ENCODE results near the gene FHIP2A.
A peak's percentile ranks its signal among the peaks of the same experiment; 100 is the strongest.
"Not testable (repeated sequence)": the region's sequence is repeated elsewhere in the genome, so short reads cannot be mapped to it uniquely, and the experiment has no call there.

FHIP2A gene

DNA sequence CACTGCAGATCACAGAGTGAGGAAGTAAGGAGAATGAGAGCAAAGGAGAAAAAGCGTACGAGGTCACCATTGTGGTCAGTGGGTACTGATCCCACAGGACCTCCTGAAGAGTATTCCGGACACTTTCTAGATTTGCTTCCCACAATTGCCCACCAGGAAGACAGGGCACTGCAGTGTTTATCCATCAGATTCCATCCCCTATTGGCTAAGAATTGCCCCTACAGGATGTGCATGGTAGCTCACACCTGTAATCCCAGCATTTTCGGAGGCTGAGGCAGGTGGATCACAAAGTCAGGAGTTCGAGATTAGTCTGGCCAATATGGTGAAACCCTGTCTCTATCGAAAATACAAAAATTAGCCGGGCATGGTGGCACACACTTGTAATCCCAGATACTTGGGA is 5.3 kb upstream of the FHIP2A start:
- DNase-seq (ENCODE audit: low read depth in 2 of 2) = no peak

GRCh38 chr10:114819322-114819721 is 2.3 kb upstream of the FHIP2A start:
- DNase-seq (ENCODE audit: low read depth in 2 of 2) = no peak

DNA sequence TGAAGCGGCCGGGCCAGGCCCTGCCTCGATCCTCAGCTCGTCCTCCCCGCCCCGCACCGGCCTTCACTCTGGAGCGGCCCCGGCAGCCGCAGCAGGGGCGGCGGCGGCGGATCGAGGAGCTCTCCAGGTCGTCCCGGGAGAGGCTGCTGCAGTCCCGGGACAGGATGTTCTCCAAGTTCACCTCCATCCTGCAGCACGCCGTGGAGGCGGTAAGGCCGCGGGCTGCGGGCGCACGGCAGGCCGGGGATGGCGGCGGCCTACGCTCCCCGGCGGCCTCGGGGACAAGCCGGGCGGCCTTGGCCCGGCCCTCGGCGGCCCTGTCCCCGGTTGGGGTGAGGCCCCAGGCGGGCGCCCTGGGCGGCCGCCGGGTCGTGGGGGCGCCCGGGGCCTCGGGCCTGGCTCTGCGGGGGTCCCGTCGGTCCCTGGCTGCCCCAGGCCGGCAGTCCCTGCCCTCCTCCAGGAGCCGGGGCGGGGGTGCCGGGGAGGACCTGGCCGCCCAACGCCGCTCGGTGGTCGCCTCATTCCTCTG is 399 bp downstream of the FHIP2A start:
- peak in 1 of 2 experiments; percentile 5 for DNase-seq (ENCODE audit: low read depth in 2 of 2)

DNA sequence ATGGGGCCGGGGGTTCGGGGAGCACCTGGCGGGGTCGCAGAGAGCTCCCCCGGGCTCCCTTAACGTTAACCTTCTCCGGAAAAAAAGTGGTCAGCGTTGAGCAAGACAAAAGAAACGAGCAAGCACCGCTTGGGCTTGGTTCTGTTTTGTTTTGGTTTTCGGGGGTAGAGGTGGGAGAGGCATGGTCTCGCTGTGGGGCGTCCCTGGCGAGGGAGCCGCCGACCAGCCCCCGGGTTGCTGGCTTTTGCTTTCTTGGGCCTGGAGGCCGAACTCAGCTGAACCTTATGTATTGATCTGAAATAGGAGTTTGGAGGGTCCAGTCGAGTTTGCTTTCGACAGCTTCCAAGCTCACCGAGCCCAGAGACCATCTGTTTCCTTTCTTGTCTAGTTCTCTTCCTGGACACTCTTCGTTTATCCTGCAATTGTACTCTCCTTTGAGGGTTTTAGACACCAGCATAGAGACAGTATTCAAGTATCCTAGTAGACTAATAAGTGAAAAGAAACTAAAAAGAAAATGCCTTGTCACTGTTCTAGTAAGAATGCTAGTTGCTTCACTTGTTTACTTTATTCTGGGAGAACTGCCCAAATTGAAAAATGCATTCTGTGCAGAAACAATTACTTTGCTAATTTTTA is 980 bp downstream of the FHIP2A start:
- peak; percentile 10 to 16 for DNase-seq (ENCODE audit: low read depth in 2 of 2)

- DNase-seq (ENCODE audit: low read depth in 2 of 2) = no peak
These were observed 1.5 kb downstream of the FHIP2A start for GRCh38 chr10:114823077-114823463.

- no peak for DNase-seq (ENCODE audit: low read depth in 2 of 2)
These were observed 2.8 kb downstream of the FHIP2A start for GRCh38 chr10:114824391-114824790.

DNA sequence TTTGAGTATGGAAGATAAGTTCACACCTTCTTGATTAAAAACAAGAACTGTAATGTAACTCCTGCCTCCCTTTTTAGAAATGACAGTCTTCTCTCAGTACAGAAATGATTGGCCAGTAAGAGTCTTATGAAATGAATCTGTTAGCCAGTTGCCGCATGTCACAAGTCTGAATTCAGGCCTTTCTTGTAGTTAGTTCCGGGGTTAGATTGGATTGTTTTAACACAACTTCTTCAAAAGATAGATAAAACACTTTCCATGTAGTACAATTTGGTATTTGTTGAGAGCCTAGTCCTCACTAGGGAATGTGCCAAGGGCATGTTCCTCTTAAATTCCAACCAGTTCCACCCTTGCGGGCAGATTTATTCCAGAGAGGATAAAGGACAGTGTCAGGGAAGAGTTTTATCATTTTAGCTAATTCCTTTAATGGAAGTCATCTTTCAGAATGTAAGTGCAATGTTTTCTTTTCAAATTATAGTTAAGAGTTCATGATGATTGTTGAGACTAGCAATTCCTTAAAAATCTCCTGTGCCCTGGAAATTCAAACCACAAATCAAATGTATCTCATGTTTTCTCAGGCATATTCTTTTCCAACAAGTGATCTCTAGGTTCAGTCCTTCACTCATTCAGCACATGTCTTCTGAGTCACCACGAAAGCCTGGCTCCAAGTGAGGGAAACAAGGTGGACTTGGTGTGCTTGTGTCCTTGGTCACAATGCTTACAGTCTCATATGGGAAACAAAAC is 4.1 kb downstream of the FHIP2A start:
- DNase-seq (ENCODE audit: low read depth in 2 of 2) = peak; percentile 36 to 40

- no peak for DNase-seq (ENCODE audit: low read depth in 2 of 2)
These were observed 7.8 kb downstream of the FHIP2A start for GRCh38 chr10:114829160-114829909.

DNA sequence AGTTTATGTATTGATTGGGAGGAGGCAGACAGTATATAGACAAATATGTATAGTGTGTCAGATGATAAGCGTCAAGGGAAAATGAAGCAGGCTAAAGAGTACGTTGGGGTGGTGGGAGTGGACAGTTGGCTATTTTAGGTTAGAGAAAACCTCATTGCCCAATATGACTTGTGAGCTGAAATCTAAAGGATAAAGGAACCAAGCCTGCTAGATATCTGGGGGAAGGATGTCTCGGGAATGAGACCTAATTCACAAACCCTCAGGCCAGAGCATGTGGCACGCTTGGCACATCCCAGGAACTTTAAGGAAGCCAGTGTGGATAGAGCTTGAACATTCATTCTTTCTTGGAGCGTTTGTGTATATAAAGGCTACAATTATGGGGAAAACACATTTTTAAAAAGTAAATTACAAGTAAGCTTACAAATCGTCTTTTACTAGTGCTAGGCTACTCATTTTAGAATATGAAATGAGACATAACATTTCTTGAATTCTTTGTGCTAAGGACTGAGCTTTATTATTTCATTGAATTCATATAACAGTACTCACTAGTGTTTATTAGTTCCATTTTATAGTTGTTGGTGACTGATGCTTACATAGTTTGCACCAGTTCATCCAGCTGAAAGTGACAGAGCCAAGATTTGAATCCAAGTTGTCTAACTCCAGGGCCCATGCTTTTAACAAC is 9.7 kb downstream of the FHIP2A start:
- DNase-seq (ENCODE audit: low read depth in 2 of 2) = no peak

DNA sequence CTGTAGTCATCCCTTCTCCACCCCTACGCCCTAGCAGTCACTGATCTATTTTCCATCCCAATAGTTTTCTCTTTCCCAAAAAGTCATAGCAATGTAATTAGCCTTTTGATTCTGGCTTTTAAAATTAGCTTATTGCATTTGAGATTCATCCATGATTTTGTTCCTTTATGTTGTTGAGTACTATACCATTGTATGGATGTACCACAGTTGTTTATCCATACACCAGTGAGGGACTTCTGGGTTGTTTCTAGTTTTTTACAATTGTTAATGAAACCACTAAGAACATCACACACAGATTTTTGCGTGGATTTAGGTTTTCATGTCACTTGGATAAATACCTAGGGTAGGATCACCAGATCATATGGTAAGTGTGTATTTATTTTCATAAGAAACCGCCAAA is 16.1 kb downstream of the FHIP2A start:
- DNase-seq (ENCODE audit: low read depth in 2 of 2) = no peak

- DNase-seq (ENCODE audit: low read depth in 2 of 2) = no peak
These were observed 18.3 kb downstream of the FHIP2A start for GRCh38 chr10:114839901-114840300.

DNA sequence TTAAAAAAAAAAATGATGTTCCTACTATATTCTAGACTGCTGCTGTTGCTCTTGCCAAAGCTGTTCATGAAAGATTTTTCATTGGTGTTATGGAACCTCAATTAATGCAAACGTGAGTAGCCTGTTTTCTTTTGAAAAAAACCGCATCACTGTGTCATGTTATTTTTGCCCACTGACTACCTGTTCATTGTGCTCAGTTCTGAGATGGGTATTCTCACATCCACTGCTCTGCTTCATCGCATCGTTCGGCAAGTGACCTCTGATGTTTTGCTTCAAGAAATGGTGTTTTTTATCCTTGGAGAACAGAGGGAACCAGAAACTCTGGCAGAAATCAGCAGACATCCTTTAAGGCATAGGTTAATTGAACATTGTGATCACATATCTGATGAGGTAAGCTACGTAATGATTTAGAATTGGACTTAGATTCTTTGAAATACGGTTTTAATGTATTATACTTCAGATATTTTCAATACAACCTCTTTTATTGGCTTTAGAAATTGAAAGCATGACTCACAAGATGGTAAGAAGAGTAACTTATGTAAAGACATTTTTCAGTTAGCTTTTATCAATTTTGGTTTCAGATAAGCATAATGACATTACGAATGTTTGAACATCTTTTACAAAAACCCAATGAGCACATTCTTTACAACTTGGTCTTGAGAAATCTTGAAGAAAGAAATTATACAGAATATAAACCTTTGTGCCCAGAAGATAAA is 24.6 kb downstream of the FHIP2A start:
- no peak for DNase-seq (ENCODE audit: low read depth in 2 of 2)

DNA sequence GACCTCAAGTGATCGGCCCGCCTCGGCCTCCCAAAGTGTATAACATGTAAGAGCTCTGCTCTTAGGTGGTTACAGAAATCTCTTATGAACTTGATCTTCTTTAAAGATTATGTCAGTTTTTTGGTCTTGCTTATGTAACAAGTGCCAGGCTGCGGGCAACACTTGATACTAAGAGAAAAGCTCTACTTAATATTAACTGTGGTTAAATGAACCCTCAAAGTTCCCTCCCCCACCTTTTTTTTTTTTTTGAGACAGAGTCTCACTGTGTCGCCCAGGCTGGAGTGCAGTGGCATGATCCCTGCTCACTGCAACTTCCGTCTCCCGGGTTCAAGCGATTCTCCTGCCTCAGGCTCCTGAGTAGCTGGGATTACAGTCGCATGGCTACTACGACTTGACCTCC is 25.9 kb downstream of the FHIP2A start:
- not testable (repeated sequence) for DNase-seq (ENCODE audit: low read depth in 2 of 2)

DNA sequence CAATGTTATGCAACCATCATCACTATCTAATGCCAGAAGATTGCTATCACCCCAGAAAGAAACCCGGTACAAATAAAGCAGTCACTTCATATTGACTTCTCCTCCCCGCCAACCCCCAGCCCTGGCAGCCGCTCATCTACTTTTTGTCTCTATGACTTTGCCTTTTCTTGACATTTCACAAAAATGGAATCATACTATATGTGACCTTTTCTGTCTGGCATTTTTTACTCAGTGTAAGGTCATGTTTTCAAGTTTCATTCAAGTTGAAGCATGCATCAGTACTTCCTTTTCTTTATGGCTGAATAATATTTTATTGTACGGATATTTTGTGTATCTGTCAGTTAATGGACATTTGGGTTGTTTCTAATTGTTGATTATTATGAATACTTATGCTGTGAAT is 28.1 kb downstream of the FHIP2A start:
- DNase-seq (ENCODE audit: low read depth in 2 of 2) = no peak

DNA sequence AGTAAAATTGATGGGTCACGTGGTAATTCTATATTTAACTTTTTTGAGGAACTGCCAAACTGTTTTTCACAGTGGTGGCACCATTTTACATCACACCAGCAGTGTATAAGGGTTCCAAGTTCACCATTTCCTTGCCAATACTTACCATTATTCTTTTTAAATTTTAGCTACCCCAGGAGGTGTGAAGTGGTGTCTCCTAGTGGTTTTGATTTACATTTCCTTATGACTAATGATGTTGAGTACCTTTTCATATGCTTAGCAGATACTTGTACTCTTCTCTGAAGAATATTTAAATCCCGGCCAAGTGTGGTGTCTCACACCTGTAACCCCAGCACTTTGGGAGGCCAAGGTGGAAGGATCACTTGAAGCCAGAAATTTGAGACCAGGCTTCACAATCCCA is 28.5 kb downstream of the FHIP2A start:
- no peak for DNase-seq (ENCODE audit: low read depth in 2 of 2)

DNA sequence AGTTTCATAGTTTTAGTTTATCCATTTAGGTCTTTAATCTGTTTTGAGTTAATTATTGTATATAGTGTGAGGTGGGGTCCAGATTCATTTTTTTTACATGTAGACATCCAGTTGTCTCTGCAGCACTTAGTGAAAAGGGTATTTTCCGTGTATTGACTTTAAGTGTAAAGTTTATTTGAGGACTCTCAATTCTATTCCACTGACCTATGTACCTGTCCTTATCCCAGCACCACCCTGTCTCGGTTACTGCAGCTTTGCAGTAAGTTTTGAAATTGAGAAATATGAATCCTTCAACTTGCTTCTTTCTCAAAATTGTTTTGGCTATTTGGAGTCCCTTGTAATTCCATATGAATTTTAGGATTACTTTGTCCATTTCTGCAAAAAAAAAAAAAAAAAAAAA is 29.8 kb downstream of the FHIP2A start:
- no peak for DNase-seq (ENCODE audit: low read depth in 2 of 2)

DNA sequence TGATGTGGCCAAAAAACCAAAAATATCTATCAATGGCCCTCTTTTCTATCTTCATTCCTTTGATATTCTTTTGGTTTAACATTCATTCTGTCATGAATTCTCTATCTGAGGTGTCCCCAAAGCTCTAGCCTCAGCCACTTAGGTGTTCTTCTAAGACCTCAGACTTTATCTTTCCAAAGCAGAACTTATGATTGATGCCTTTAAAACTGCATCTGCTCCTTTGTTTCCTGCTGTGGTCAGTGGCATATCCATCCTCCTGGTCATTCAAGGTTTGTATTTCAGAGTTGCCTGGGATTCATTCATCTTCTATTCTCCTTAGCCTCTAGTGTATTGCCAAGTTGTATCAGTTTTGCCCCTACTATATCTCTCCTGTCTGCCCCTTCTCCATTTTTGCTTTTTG is 30.6 kb downstream of the FHIP2A start:
- DNase-seq (ENCODE audit: low read depth in 2 of 2) = no peak

GRCh38 chr10:114854906-114855305 is 33.3 kb downstream of the FHIP2A start:
- no peak for DNase-seq (ENCODE audit: low read depth in 2 of 2)

GRCh38 chr10:114855776-114856543 is 34.4 kb downstream of the FHIP2A start:
- DNase-seq (ENCODE audit: low read depth in 2 of 2) = no peak

DNA sequence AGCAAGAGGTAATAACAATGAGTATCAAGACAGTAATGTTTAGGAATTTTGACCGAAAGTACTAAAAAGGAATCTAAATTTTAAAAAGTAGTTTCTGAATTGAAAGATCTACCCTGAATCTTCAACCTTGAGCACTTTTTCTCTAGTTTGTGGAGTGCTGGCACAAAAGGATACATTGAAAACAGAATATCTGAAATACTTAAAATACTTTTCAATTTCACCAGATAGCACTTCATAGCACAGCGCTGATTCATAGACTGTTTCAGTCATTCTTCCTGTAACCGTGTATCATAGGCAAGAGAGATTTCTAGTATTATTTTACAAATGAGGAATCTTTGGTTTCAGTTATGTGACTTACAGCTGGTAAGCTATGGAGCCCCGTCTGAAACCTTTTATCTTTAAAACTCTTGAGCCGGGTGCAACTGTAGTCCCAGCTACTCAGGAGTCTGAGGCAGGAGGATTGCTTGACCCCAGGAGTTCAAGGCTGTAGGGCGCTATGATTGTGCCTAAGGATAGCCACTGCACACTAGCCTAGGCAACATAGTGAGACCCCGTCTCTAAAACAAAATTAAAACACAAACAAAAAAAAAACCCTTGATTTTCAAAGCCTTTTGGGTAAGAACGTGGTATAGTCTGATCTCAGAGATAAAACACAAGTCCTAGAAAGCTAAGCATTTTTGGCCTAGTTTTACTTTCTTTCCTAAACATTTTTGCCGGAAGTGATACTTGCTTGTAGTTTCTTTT is 35.1 kb downstream of the FHIP2A start:
- DNase-seq (ENCODE audit: low read depth in 2 of 2) = peak; percentile 70 to 71

All from fibroblast of skin of left biceps (primary cell).